Astrocyte (in vitro differentiated cells and primary cell): ENCODE results near the gene MBTD1. TPM values are rescaled to one million over a fixed set of nuclear protein-coding genes. Genes with fewer than 3 reads are reported as not detected.
A peak's percentile ranks its signal among the peaks of the same experiment; 100 is the strongest.

Source experiments
- DNase-seq: peaks from one replicate; pipeline ENCODE4 v3.0.0-alpha.2; 2010; ENCODE audit warnings: low read depth
- FAIRE-seq: peaks from 2 replicates; lab custom pipeline; 2011; peaks lifted over from hg19 to GRCh38; lab: Jason Lieb, UNC
- H2AFZ ChIP-seq: 2 replicates; pipeline ENCODE4 v1.6.0; 2012; ENCODE audit warnings: low read depth, low read length, inconsistent platforms
- H3K27ac ChIP-seq: 2 replicates; pipeline ENCODE4 v1.5.1; 2011; ENCODE audit warnings: low read depth, low read length, inconsistent platforms
- H3K27me3 ChIP-seq: 2 replicates; pipeline ENCODE4 v1.6.0; 2011; ENCODE audit warnings: low read length, inconsistent platforms; ENCODE audit not compliant: insufficient read depth
- H3K36me3 ChIP-seq: 2 replicates; pipeline ENCODE4 v1.5.1; 2011; ENCODE audit warnings: low read length, inconsistent platforms; ENCODE audit not compliant: insufficient read depth
- H3K4me1 ChIP-seq: 2 replicates; pipeline ENCODE4 v1.5.1; 2011; ENCODE audit warnings: low read length, inconsistent platforms; ENCODE audit not compliant: insufficient read depth
- H3K4me2 ChIP-seq: 2 replicates; pipeline ENCODE4 v1.6.0; 2012; ENCODE audit warnings: low read length, inconsistent platforms
- H3K4me3 ChIP-seq: 2 replicates; pipeline ENCODE4 v1.5.1; 2011; ENCODE audit warnings: low read depth, mild to moderate bottlenecking, low read length, inconsistent platforms; ENCODE audit not compliant: insufficient read depth
- H3K79me2 ChIP-seq: 2 replicates; pipeline ENCODE4 v1.6.0; 2012; ENCODE audit warnings: mild to moderate bottlenecking, low read length, inconsistent platforms; ENCODE audit not compliant: insufficient read depth
- H3K9ac ChIP-seq: 2 replicates; pipeline ENCODE4 v1.6.0; 2012; ENCODE audit warnings: mild to moderate bottlenecking, low read length, inconsistent platforms
- H3K9me3 ChIP-seq: 2 replicates; pipeline ENCODE4 v1.5.1; 2012; ENCODE audit warnings: low read depth, mild to moderate bottlenecking, low read length, inconsistent platforms; ENCODE audit not compliant: insufficient read depth
- H4K20me1 ChIP-seq: 2 replicates; pipeline ENCODE4 v1.6.0; 2012; ENCODE audit warnings: low read length, inconsistent platforms; ENCODE audit not compliant: insufficient read depth
- H3K27ac Mint-ChIP-seq: one replicate; pipeline ENCODE4 v1.8.0; 2021; ENCODE audit warnings: mild to moderate bottlenecking, mixed read lengths; ENCODE audit not compliant: unreplicated experiment
- H3K27me3 Mint-ChIP-seq: one replicate; pipeline ENCODE4 v1.8.0; 2021; ENCODE audit warnings: low read depth, mixed read lengths; ENCODE audit not compliant: unreplicated experiment
- H3K36me3 Mint-ChIP-seq: one replicate; pipeline ENCODE4 v1.8.0; 2021; ENCODE audit warnings: low read depth, mixed read lengths; ENCODE audit not compliant: unreplicated experiment
- H3K4me1 Mint-ChIP-seq: one replicate; pipeline ENCODE4 v1.8.0; 2021; ENCODE audit warnings: low read depth, mixed read lengths; ENCODE audit not compliant: unreplicated experiment
- H3K4me3 Mint-ChIP-seq: one replicate; pipeline ENCODE4 v1.8.0; 2021; ENCODE audit warnings: mild to moderate bottlenecking, moderate library complexity, mixed read lengths; ENCODE audit not compliant: unreplicated experiment
- H3K9me3 Mint-ChIP-seq: one replicate; pipeline ENCODE4 v1.8.0; 2021; ENCODE audit warnings: mild to moderate bottlenecking, mixed read lengths; ENCODE audit not compliant: unreplicated experiment
- CTCF ChIP-seq: IDR thresholded peaks from 2 replicates; pipeline ENCODE4 v1.5.1; 2011; ENCODE audit warnings: low read depth, mild to moderate bottlenecking, inconsistent platforms, low read length, moderate library complexity; ENCODE audit not compliant: insufficient read depth
- EZH2 ChIP-seq: IDR thresholded peaks from 2 replicates; pipeline ENCODE4 v1.6.1; 2012; ENCODE audit warnings: mild to moderate bottlenecking, low read length, inconsistent platforms; ENCODE audit not compliant: insufficient read depth
- total RNA-seq: library from RNA; stranded (reverse); gene quantifications from 2 replicates; pipeline ENCODE4 v1.2.1, GENCODE V29; 2021

The MBTD1 gene
- total RNA-seq, 1 donor from 2014 or later = 11.1 TPM

GRCh38 chr17:51164911-51165679 lies 94.8 kb downstream of the MBTD1 start:
- Histone ChIP-seq H3K9ac (peak overlapping the region; percentile 91), H3K27ac (peak overlapping the region; percentile 83), H3K4me2 (peak overlapping the region; percentile 98), H3K4me1 (peaks cover 11% of the 10 kb centered on the region), H3K79me2 (peaks cover 38% of the 10 kb centered on the region), H4K20me1 (peaks cover 32% of the 10 kb centered on the region), H3K27me3 (no peaks in the 10 kb centered on the region), H3K36me3 (peaks cover 35% of the 10 kb centered on the region), H3K9me3 (no peaks in the 10 kb centered on the region), H3K4me3 (peak overlapping the region; percentile 73), H2AFZ (peak overlapping the region; percentile 88)
- H3K9me3 Mint-ChIP-seq = no peaks in the 10 kb centered on the region
- peaks cover 28% of the 10 kb centered on the region for H3K36me3 Mint-ChIP-seq
- H3K27ac Mint-ChIP-seq = peak overlapping the region; percentile 95
- peak overlapping the region; percentile 87 for H3K4me3 Mint-ChIP-seq
- H3K27me3 Mint-ChIP-seq = no peaks in the 10 kb centered on the region
- FAIRE-seq = no peak
- no peak for DNase-seq
- TF ChIP-seq CTCF (no peak), EZH2 (no peak)
- H3K4me1 Mint-ChIP-seq = peaks cover 29% of the 10 kb centered on the region

GRCh38 chr17:51161541-51161940 lies 98.3 kb downstream of the MBTD1 start:
- FAIRE-seq = no peak
- H3K36me3 Mint-ChIP-seq = peaks cover 30% of the 10 kb centered on the region
- peaks cover 39% of the 10 kb centered on the region for H3K79me2 ChIP-seq

More at GRCh38 chr17:51161541-51161940, 98.3 kb downstream of the MBTD1 start:
- peaks cover 44% of the 10 kb centered on the region for H3K36me3 ChIP-seq
- H3K9me3 ChIP-seq = no peaks in the 10 kb centered on the region
- H3K27ac Mint-ChIP-seq = no peak overlapping the region
- no peak for TF ChIP-seq CTCF
- TF ChIP-seq EZH2 = no peak
- no peak overlapping the region for H2AFZ ChIP-seq
- peaks cover 30% of the 10 kb centered on the region for H4K20me1 ChIP-seq
- no peaks in the 10 kb centered on the region for H3K27me3 Mint-ChIP-seq
- H3K27me3 ChIP-seq = no peaks in the 10 kb centered on the region
- H3K27ac ChIP-seq = no peak overlapping the region
- peaks cover 11% of the 10 kb centered on the region for H3K4me1 ChIP-seq
- H3K4me3 ChIP-seq = no peak overlapping the region
- peak overlapping the region; percentile 27 for H3K4me3 Mint-ChIP-seq
- peaks cover 9% of the 10 kb centered on the region for H3K4me1 Mint-ChIP-seq
- no peak for DNase-seq
- no peak overlapping the region for H3K4me2 ChIP-seq
- no peaks in the 10 kb centered on the region for H3K9me3 Mint-ChIP-seq
- no peak overlapping the region for H3K9ac ChIP-seq
